ENCODE data around the gene NUAK1. TPM values are rescaled to one million over a fixed set of nuclear protein-coding genes. Genes with fewer than 3 reads are reported as not detected.

The NUAK1 gene
- total RNA-seq, 1 experiment from 2014 or later, result 7.4 TPM

DNA sequence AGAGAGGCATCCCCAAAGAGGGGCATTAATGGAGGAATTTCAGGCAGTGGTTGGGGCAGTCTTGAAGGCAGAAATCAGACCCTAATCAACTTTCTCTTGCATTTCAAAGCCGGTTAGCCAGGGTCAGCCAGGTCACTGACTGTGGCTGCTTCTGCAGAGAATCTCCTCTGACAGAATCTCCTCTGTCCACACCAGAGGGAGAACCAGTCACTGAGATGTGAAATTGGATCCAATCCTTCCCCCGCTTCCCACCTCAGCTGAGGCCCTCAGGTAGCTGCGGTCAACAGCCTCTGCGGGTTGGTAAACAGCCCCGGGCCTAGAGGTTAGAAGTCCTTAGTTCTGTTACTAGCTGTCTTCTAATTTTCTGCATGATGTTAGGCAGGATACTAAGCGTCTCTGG lies 39.8 kb upstream of the NUAK1 start (continued):
- TF ChIP-seq, protein P1, sequence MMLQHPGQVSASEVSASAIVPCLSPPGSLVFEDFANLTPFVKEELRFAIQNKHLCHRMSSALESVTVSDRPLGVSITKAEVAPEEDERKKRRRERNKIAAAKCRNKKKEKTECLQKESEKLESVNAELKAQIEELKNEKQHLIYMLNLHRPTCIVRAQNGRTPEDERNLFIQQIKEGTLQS (IDR thresholded peaks at IDR 0.05), result no peak
- TF ChIP-seq CEBPB (IDR thresholded peaks at IDR 0.05; ENCODE audit: low read depth) (no peak), TCF7L2 (IDR thresholded peaks at IDR 0.05; ENCODE audit: borderline replicate concordance, extremely low read depth, insufficient read depth, insufficient read length) (no peak), SP1 (IDR thresholded peaks at IDR 0.05; ENCODE audit: low read depth) (no peak)

GRCh38 chr12:106176560-106176959 lies 37.8 kb upstream of the NUAK1 start:
- ATAC-seq, result no peak
- RAD21 ChIA-PET (ENCODE audit: low non-redundant PET in 1 of 2, low total read pairs in 2 of 2, uncharacterized antibody in 2 of 2, unreplicated experiment in 2 of 2), result no interaction called here
- no peak overlapping the region for H3K9ac ChIP-seq (ENCODE audit: low read length)

GRCh38 chr12:106174876-106175275 lies 36.1 kb upstream of the NUAK1 start:
- H3K9me2 ChIP-seq (ENCODE audit: insufficient read depth), result no peaks in the 10 kb centered on the region
- no peak overlapping the region for H3K4me3 ChIP-seq (replicated peaks in 1 of 2; ENCODE audit: low read depth in 1 of 2, low read length in 2 of 2)
- H3K9me3 ChIP-seq (ENCODE audit: control insufficient read depth in 1 of 2, insufficient read depth in 1 of 2, low read depth in 1 of 2, low read length in 2 of 2), result no peaks in the 10 kb centered on the region
- ChIA-PET POLR2A (no interaction called here), RAD21 (ENCODE audit: low non-redundant PET in 1 of 2, low total read pairs in 2 of 2, uncharacterized antibody in 2 of 2, unreplicated experiment in 2 of 2) (no interaction called here), CTCF (no interaction called here)
- intact Hi-C loops (cut with micrococcal nuclease), result no loop called here
- no peaks in the 10 kb centered on the region for H3K4me1 ChIP-seq (ENCODE audit: control insufficient read depth in 1 of 2, insufficient read depth in 2 of 2, low read length in 2 of 2)
- H3K79me2 ChIP-seq (ENCODE audit: insufficient read depth, low read length), result no peaks in the 10 kb centered on the region
- no peak overlapping the region for H3K27ac ChIP-seq (ENCODE audit: low read depth, low read length)
- no peak overlapping the region for H3K9ac ChIP-seq (ENCODE audit: low read length)
- H3K36me3 ChIP-seq (ENCODE audit: control insufficient read depth in 1 of 2, insufficient read depth in 2 of 2, low read length in 2 of 2), result no peaks in the 10 kb centered on the region
- TF ChIP-seq JUND (IDR thresholded peaks at IDR 0.05) (no peak), FOSL1 (IDR thresholded peaks at IDR 0.05; ENCODE audit: low read depth) (no peak), SRF (IDR thresholded peaks at IDR 0.05; ENCODE audit: low read depth) (no peak), SP1 (IDR thresholded peaks at IDR 0.05; ENCODE audit: low read depth) (no peak), ELF1 (IDR thresholded peaks at IDR 0.05; ENCODE audit: borderline replicate concordance, low read depth) (no peak)
- DNase-seq (ENCODE audit: low read depth, low spot score) (no peak), ATAC-seq (no peak)
- H2AFZ ChIP-seq (ENCODE audit: low read depth, low read length, poor library complexity, severe bottlenecking), result no peak overlapping the region
- H4K20me1 ChIP-seq (ENCODE audit: insufficient read depth), result no peaks in the 10 kb centered on the region
- no TSS peak for BruUV-seq (replicated peaks)
- peaks cover 5% of the 10 kb centered on the region; the same call in 1 of the 2 replicates for H3K27me3 ChIP-seq (ENCODE audit: insufficient read depth, low read length)
- H3K4me2 ChIP-seq (ENCODE audit: low read length), result no peak overlapping the region

More at GRCh38 chr12:106176560-106176959, 37.8 kb upstream of the NUAK1 start:
- H3K79me2 ChIP-seq (ENCODE audit: insufficient read depth, low read length), result no peaks in the 10 kb centered on the region
- BruUV-seq (replicated peaks), result no TSS peak
- no peak for DNase-seq (ENCODE audit: low read depth, low spot score)
- POLR2A ChIA-PET, result no interaction called here
- intact Hi-C loops (cut with micrococcal nuclease), result no loop called here
- no peak overlapping the region for H3K4me2 ChIP-seq (ENCODE audit: low read length)
- no peaks in the 10 kb centered on the region for H4K20me1 ChIP-seq (ENCODE audit: insufficient read depth)
- no peaks in the 10 kb centered on the region for H3K9me2 ChIP-seq (ENCODE audit: insufficient read depth)
- H3K27me3 ChIP-seq (ENCODE audit: insufficient read depth, low read length), result peaks cover 5% of the 10 kb centered on the region; the same call in 1 of the 2 replicates
- H3K36me3 ChIP-seq (ENCODE audit: control insufficient read depth in 1 of 2, insufficient read depth in 2 of 2, low read length in 2 of 2), result no peaks in the 10 kb centered on the region
- no peaks in the 10 kb centered on the region for H3K9me3 ChIP-seq (ENCODE audit: control insufficient read depth in 1 of 2, insufficient read depth in 1 of 2, low read depth in 1 of 2, low read length in 2 of 2)
- no peak overlapping the region for H3K27ac ChIP-seq (ENCODE audit: low read depth, low read length)
- H3K4me3 ChIP-seq (replicated peaks in 1 of 2; ENCODE audit: low read depth in 1 of 2, low read length in 2 of 2), result no peak overlapping the region
- no peaks in the 10 kb centered on the region for H3K4me1 ChIP-seq (ENCODE audit: control insufficient read depth in 1 of 2, insufficient read depth in 2 of 2, low read length in 2 of 2)
- CTCF ChIA-PET, result no interaction called here
- no peak for TF ChIP-seq FOSL1 (IDR thresholded peaks at IDR 0.05; ENCODE audit: low read depth)
- no peak for TF ChIP-seq CEBPB (IDR thresholded peaks at IDR 0.05; ENCODE audit: low read depth)
- TF ChIP-seq EZH2phosphoT487 (IDR thresholded peaks at IDR 0.05; ENCODE audit: borderline replicate concordance), result no peak
- no peak for TF ChIP-seq EZH2 (IDR thresholded peaks at IDR 0.05)
- TF ChIP-seq SRF (IDR thresholded peaks at IDR 0.05; ENCODE audit: low read depth), result no peak
- no peak overlapping the region for H2AFZ ChIP-seq (ENCODE audit: low read depth, low read length, poor library complexity, severe bottlenecking)

Measured in HCT116 (cell line).